Psoas muscle (tissue), 8 donors: ENCODE data around the gene LY6G6C. TPM values are rescaled to one million over a fixed set of nuclear protein-coding genes. Genes with fewer than 3 reads are reported as not detected.
A peak's percentile ranks its signal among the peaks of the same experiment; 100 is the strongest.

Experiments used
- ATAC-seq, 4 donors: fragments of 200-7000 bp; cut with Tn5 transposase; one replicate each; pipeline ENCODE4 v1.9.1; 2020; ENCODE audit warnings: moderate library complexity in 3 of 4, mild to moderate bottlenecking in 2 of 4
- DNase-seq, 2 donors: peaks; one replicate each; pipeline ENCODE4 v3.0.0-alpha.2; 2020
- H3K27ac ChIP-seq: fragments of 200-600 bp; one replicate; pipeline ENCODE4 v1.8.0; 2022
- H3K27me3 ChIP-seq, 3 donors: fragments of 200-600 bp in 1 of 3; one replicate each; pipeline versions ENCODE4 v1.6.1 to v1.8.0; 2013 to 2022; ENCODE audit warnings: low read length in 2 of 3, mild to moderate bottlenecking in 2 of 3, moderate library complexity in 1 of 3; ENCODE audit not compliant: insufficient read depth in 3 of 3
- H3K36me3 ChIP-seq, 2 donors: fragments of 200-600 bp in 1 of 2; one replicate each; pipeline versions ENCODE4 v1.6.1 to v1.8.0; 2013 to 2022; ENCODE audit warnings: low read depth in 1 of 2, mild to moderate bottlenecking in 1 of 2, moderate library complexity in 1 of 2; ENCODE audit not compliant: insufficient read depth in 1 of 2
- H3K4me1 ChIP-seq: fragments of 200-600 bp; one replicate; pipeline ENCODE4 v1.8.0; 2022
- H3K4me3 ChIP-seq: fragments of 200-600 bp; one replicate; pipeline ENCODE4 v1.8.0; 2022; ENCODE audit warnings: mild to moderate bottlenecking
- H3K9me3 ChIP-seq: fragments of 200-600 bp; one replicate; pipeline ENCODE4 v1.8.0; 2022
- WGBS, 3 donors: extraction: QIAGEN DNeasy Blood & Tissue Kit; methylation state at CpG; one replicate each; pipeline versions ENCODE4 v1.1.6 to v1.1.7; 2013; 5-methylcytosine and 5-hydroxymethylcytosine counted together
- intact Hi-C, 2 donors: fragments of 100-400 bp; cut with DNase I; formaldehyde crosslinking; loops; one replicate each; pipeline versions ENCODE4 v1.11.0 to v1.14.2; 2022
- polyA plus RNA-seq, 3 donors: library from polyadenylated mRNA; stranded (reverse); fragments of 200-250 nt; gene quantifications; one replicate each; pipeline ENCODE4 v1.2.3, GENCODE V29; 2013
- total RNA-seq, 4 donors: library from RNA; stranded (reverse); fragmentation: NEBNext Ultra II Directional in 2 of 4; extraction: Animal tissue kit (Norgen Biotek cat#: 25700) in 2 of 4; gene quantifications; one replicate each; pipeline versions ENCODE4 v1.2.1 to v1.2.4, GENCODE V29; 2021 to 2023
- TF ChIP-seq, protein P1 (sequence below): fragments of 200-600 bp; IDR thresholded peaks from one replicate; pipeline ENCODE4 v1.8.0; 2022; ENCODE audit warnings: antibody characterized with exemption
- donor health status: healthy with polysubstance abuse.
- donor health status: DM: no; HTN: no; CAD: no; lungs with moderate emphysema.
- donor health status: Bipolar disorder and iron deficiency.
- donor health status: healthy.
- donor health status: DM: yes; HTN: yes; CAD: no.
- donor health status: DM: no; HTN: no; CAD: no.
- donor health status: DM: no; HTN: no; CAD: no.
- donor health status: DM: yes; HTN: yes; CAD: no.

LY6G6C gene
- total and polyA plus RNA-seq, 7 donors = not detected

DNA sequence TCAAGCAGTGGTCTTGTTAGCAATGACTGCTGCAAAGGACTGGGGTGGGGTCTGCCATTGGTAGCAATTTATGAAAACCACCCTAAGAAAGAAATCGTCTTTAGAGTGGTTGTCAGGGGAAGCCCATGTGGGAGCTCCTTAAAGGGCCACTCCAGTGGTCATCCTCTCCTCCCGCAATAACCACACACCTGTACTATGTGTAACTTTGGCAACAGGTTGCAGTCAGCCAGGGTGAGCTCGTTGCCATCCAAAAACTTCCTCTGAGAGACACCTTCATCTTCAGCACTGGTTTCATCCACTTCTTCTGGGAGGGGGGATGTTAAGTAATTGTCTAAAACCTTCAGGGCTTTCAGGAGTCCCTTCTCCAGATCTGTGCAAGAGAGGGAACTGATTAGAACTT is 10.5 kb upstream of the LY6G6C start:
- Histone ChIP-seq H3K4me3 (no peak overlapping the region), H3K9me3 (no peaks in the 10 kb centered on the region), H3K4me1 (peaks cover 25% of the 10 kb centered on the region), H3K27me3 (peaks cover 0 to 11% (median 0%) of the 10 kb centered on the region in 3 donors), H3K36me3 (peaks cover 0 to 43% of the 10 kb centered on the region in 2 donors), H3K27ac (no peak overlapping the region)
- ATAC-seq (no peak), DNase-seq (no peak)
- intact Hi-C loops = no loop called here
- TF ChIP-seq, protein P1, sequence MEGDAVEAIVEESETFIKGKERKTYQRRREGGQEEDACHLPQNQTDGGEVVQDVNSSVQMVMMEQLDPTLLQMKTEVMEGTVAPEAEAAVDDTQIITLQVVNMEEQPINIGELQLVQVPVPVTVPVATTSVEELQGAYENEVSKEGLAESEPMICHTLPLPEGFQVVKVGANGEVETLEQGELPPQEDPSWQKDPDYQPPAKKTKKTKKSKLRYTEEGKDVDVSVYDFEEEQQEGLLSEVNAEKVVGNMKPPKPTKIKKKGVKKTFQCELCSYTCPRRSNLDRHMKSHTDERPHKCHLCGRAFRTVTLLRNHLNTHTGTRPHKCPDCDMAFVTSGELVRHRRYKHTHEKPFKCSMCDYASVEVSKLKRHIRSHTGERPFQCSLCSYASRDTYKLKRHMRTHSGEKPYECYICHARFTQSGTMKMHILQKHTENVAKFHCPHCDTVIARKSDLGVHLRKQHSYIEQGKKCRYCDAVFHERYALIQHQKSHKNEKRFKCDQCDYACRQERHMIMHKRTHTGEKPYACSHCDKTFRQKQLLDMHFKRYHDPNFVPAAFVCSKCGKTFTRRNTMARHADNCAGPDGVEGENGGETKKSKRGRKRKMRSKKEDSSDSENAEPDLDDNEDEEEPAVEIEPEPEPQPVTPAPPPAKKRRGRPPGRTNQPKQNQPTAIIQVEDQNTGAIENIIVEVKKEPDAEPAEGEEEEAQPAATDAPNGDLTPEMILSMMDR = no peak
- WGBS, 3 donors = 71 to 77% (median 71%) methylated on average over 3 of the region's 3 CpGs

DNA sequence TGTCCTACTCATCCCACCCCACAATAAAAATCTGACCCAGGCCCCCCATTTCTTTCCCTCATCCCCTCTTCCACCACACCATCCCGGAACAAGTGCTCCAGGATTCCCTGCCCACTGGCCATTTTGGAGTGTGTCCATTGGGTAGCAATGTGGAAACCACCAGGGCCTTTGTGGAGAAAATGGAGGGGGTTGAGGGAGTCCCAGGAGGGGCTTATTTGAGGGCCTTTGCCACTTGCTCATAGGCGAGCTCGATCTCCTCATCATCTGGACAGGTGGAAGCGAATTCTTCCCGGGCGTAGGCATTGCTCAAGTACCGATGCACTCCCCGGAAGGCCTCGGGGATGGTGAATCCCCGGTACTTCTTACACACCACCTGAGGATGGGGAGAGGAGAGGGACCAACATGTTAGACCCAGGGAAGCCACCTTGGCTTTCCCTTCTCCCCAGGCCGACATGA is 9.1 kb upstream of the LY6G6C start:
- no peaks in the 10 kb centered on the region for H3K9me3 ChIP-seq
- DNase-seq = no peak
- H3K4me3 ChIP-seq = peak overlapping the region; percentile 72
- ATAC-seq = no peak
- peak overlapping the region; percentile 16 for H3K27ac ChIP-seq
- peaks cover 0 to 11% (median 0%) of the 10 kb centered on the region in 3 donors for H3K27me3 ChIP-seq
- TF ChIP-seq, protein P1 = no peak
- H3K4me1 ChIP-seq = peaks cover 18% of the 10 kb centered on the region
- intact Hi-C loops = no loop called here
- peaks cover 0 to 51% of the 10 kb centered on the region in 2 donors for H3K36me3 ChIP-seq
- 85 to 93% (median 88%) methylated on average over 11 of the region's 11 CpGs for WGBS, 3 donors

DNA sequence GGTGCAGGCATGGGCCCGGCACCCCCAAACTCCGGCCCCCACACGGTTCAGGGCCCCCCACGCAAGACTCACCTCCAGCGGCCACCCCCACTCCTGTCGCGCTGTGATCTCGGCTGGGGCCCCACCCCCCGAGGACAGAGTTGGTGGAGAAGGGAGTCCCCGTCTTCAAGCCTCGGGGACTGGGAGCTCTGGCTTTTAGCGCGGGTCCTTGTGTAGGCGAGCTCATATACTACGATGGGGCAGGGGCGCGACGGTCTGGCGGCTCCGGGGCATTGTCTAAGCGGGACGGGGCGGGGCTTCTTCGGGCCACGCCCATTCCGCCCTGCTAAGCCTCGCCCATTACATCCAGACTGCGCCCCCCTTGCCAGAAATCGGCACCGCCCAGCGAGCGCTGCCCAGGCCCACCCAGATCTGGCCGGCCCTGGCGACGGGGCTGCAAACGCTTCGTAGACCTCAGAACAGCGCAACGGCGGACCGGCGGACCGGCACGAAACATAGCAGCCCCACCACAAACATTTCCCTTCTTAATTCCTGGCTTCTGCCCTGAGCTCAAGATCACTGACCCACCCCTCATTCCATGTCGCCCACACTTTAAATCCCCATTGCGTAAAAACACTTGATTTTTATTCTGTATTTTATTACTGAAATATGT is 8.6 kb upstream of the LY6G6C start:
- intact Hi-C loops = no loop called here
- no peaks in the 10 kb centered on the region for H3K9me3 ChIP-seq
- ATAC-seq = peak; percentile 76 to 87 (median 78)
- H3K27ac ChIP-seq = peak overlapping the region; percentile 73
- TF ChIP-seq, protein P1 = no peak
- peaks cover 0 to 51% of the 10 kb centered on the region in 2 donors for H3K36me3 ChIP-seq
- peak; percentile 89 to 94 for DNase-seq
- H3K4me1 ChIP-seq = peaks cover 18% of the 10 kb centered on the region
- peak overlapping the region; percentile 72 for H3K4me3 ChIP-seq
- peaks cover 0 to 11% (median 0%) of the 10 kb centered on the region in 3 donors for H3K27me3 ChIP-seq
- WGBS, 3 donors = 4 to 5% (median 4%) methylated on average over 43 to 46 of the region's 46 CpGs

DNA sequence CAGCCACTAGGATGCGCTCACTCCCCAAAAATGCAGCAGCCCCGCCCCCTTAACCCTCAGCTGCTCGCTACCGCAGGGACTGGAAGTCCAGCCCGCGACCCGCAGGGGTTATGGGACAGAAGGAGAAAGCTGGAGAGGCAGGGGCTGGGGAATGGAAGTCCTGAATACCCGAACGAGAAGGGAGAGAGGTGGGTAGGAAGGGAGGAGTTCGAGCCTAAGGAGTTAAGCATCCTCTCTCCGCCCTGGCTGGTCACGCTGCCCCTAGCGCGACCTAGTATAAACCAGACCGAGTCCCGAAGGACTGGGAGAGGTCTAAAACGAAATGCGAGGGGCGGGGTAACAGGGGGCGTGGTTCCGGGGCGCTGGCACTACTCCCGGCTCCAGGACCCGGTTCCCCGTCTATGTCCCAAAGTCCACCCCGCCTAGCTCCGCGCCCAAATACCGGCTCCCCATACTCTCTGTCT is 8.0 kb upstream of the LY6G6C start:
- intact Hi-C loops = no loop called here
- peaks cover 0 to 51% of the 10 kb centered on the region in 2 donors for H3K36me3 ChIP-seq
- H3K4me1 ChIP-seq = peaks cover 14% of the 10 kb centered on the region

More for the DNA sequence above, 8.0 kb upstream of the LY6G6C start:
- peaks cover 0 to 6% (median 0%) of the 10 kb centered on the region in 3 donors for H3K27me3 ChIP-seq
- peak overlapping the region; percentile 72 for H3K4me3 ChIP-seq
- H3K9me3 ChIP-seq = no peaks in the 10 kb centered on the region
- 0 to 1% (median 1%) methylated on average over 25 to 29 of the region's 29 CpGs for WGBS, 3 donors
- ATAC-seq (peak; percentile 70 to 85 (median 75)), DNase-seq (peak; percentile 89 to 94)
- TF ChIP-seq, protein P1 = no peak
- peak overlapping the region; percentile 73 for H3K27ac ChIP-seq
